ENCODE measurements around the gene KSR1.
A peak's percentile ranks its signal among the peaks of the same experiment; 100 is the strongest.

KSR1 gene

DNA sequence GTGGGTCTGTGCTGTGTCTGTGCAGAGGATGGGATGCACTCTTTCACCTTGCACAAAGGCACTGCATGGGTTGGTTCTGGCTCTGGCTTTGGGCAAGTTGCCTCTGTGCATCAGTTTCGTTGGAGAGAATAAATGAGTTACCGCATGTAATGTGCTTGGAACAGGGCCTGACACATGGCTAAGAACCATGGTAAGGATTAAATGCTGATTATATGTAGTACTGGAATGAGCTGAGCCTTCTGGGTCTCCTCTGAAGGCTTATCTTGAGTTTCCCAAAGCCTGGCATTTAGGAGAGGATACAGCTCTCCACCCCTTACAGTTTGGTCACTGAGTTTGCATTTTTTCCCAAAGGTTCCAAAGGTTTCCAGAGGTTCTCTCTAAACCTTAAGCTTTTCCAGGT is 69.1 kb downstream of the KSR1 start:
- in situ Hi-C loops (cut with HindIII; ENCODE audit: low pct_unique_long_range_greater_than_20kb, low sequenced_read_pairs) = no loop called here
- DNase-seq (ENCODE audit: low read depth in 1 of 2, low spot score in 1 of 2) = no peak

GRCh38 chr17:27525836-27526603 is 69.8 kb downstream of the KSR1 start:
- no peak for DNase-seq (ENCODE audit: low read depth in 1 of 2, low spot score in 1 of 2)
- TF ChIP-seq JUND (IDR thresholded peaks at IDR 0.05; ENCODE audit: low read depth) = no peak
- in situ Hi-C loops (cut with HindIII; ENCODE audit: low pct_unique_long_range_greater_than_20kb, low sequenced_read_pairs) = no loop called here

More for the DNA sequence above, 69.1 kb downstream of the KSR1 start:
- no peak for TF ChIP-seq JUND (IDR thresholded peaks at IDR 0.05; ENCODE audit: low read depth)

DNA sequence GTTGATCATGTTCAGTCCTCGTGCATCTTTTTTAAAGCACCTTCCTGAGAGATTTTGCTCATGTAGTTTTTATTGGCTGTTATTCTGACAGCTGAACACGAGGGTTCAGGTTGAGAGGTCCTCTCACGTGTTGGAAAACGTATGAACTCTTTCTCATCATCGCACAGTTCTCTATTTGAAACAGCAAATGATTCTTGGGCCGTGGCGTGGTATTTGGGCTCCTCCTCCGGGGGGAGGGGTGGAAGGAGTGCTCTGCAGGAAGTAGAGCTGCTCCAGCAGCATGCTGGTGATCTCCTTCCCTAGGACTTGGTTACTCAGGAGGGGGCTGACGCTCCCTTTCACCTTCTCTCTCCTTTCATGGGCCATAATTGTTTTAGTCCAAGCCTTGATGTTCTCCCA is 70.4 kb downstream of the KSR1 start:
- peak; percentile 37 to 56 for DNase-seq (ENCODE audit: low read depth in 1 of 2, low spot score in 1 of 2)
- TF ChIP-seq JUND (IDR thresholded peaks at IDR 0.05; ENCODE audit: low read depth) = no peak
- in situ Hi-C loops (cut with HindIII; ENCODE audit: low pct_unique_long_range_greater_than_20kb, low sequenced_read_pairs) = no loop called here

GRCh38 chr17:27529230-27529796 is 73.1 kb downstream of the KSR1 start:
- DNase-seq (ENCODE audit: low read depth in 1 of 2, low spot score in 1 of 2) = peak in 1 of 2 experiments; percentile 30
- TF ChIP-seq JUND (IDR thresholded peaks at IDR 0.05; ENCODE audit: low read depth) = no peak

DNA sequence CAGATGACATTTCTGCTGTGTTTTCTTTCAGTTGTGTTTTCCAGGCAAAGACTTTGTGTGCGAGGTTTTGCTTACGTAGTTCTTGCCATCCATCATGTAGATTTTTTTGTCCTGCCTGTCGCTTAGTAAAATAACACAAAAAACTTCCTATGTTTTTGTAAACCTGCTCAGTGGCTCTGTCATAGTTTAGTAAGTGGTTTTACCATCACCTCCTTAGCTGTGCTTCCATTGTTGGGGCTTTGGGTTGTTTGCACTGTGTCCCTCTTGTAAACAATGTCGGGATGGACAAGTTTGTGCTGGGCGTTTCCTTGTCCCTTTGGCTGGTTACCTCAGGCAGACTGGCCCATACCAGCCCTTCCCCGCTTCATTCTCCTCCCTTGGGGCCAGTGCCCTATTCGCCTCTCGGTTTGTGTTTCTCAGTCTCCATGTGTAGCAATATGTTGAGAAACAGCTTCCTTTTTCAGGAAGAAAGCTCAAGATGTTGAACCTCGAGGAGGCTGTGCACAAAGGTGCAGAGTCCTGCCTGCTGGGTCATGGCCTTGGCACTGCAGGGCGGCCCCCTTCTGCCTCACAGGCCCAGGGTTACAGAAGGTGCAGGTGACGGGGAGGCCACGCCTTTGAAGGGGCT is 74.6 kb downstream of the KSR1 start:
- in situ Hi-C loops (cut with HindIII; ENCODE audit: low pct_unique_long_range_greater_than_20kb, low sequenced_read_pairs) = no loop called here
- peak in 1 of 2 experiments; percentile 72 for DNase-seq (ENCODE audit: low read depth in 1 of 2, low spot score in 1 of 2)
- TF ChIP-seq JUND (IDR thresholded peaks at IDR 0.05; ENCODE audit: low read depth) = no peak

More at GRCh38 chr17:27529230-27529796, 73.1 kb downstream of the KSR1 start:
- in situ Hi-C loops (cut with HindIII; ENCODE audit: low pct_unique_long_range_greater_than_20kb, low sequenced_read_pairs) = no loop called here

DNA sequence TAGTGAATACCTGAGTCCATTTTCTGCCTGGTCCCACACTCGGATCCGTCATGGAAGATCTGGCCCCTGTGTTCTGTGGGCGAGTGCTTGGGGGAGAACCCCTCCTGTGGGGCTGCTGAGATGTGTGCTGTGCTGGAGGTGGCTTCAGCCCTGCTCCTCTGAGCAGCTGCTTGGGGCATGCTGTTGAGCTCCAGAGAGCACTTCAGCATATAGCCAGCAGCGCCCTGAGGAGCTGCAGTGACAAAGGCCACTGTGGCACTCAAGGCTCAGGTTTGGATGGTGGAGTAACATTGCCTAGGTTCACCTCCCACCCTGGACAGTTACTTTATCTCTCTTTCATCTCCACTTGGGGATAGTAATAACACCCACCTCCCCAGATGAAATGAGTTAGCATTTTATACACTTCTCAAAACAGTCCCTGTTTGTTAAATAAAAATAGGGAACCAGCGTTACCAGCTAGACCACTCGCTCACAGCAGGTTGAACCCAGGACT is 75.3 kb downstream of the KSR1 start:
- no peak for TF ChIP-seq JUND (IDR thresholded peaks at IDR 0.05; ENCODE audit: low read depth)
- no peak for DNase-seq (ENCODE audit: low read depth in 1 of 2, low spot score in 1 of 2)
- in situ Hi-C loops (cut with HindIII; ENCODE audit: low pct_unique_long_range_greater_than_20kb, low sequenced_read_pairs) = no loop called here

- no peak for TF ChIP-seq JUND (IDR thresholded peaks at IDR 0.05; ENCODE audit: low read depth)
- in situ Hi-C loops (cut with HindIII; ENCODE audit: low pct_unique_long_range_greater_than_20kb, low sequenced_read_pairs) = no loop called here
- no peak for DNase-seq (ENCODE audit: low read depth in 1 of 2, low spot score in 1 of 2)
Observed at GRCh38 chr17:27532269-27533263, 76.3 kb downstream of the KSR1 start.

GRCh38 chr17:27533874-27534815 is 77.9 kb downstream of the KSR1 start:
- in situ Hi-C loops (cut with HindIII; ENCODE audit: low pct_unique_long_range_greater_than_20kb, low sequenced_read_pairs) = no loop called here
- DNase-seq (ENCODE audit: low read depth in 1 of 2, low spot score in 1 of 2) = no peak
- no peak for TF ChIP-seq JUND (IDR thresholded peaks at IDR 0.05; ENCODE audit: low read depth)

- DNase-seq (ENCODE audit: low read depth in 1 of 2, low spot score in 1 of 2) = no peak
- in situ Hi-C loops (cut with HindIII; ENCODE audit: low pct_unique_long_range_greater_than_20kb, low sequenced_read_pairs) = no loop called here
- TF ChIP-seq JUND (IDR thresholded peaks at IDR 0.05; ENCODE audit: low read depth) = no peak
Observed at GRCh38 chr17:27535178-27535928, 79.1 kb downstream of the KSR1 start.

DNA sequence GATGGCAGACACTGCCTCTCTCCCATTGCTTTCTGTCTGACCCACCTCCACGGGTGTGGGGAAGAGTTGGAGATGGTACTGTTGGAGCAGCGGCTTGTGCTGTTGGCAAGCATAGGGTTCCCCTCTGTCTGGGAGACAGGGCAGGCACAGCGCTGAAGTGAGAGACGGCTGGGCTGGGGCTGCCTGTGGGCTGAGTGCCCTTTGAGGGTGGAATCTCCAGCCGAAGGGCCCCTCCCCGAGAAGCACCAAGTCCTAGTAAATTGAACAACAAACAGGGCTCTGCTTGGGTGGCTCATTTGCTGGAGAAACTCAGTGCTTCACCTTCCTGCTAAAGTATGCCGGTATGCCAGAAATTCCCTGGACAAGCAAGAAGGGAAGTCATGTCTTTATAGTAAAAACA is 79.7 kb downstream of the KSR1 start:
- no peak for TF ChIP-seq JUND (IDR thresholded peaks at IDR 0.05; ENCODE audit: low read depth)
- DNase-seq (ENCODE audit: low read depth in 1 of 2, low spot score in 1 of 2) = no peak
- in situ Hi-C loops (cut with HindIII; ENCODE audit: low pct_unique_long_range_greater_than_20kb, low sequenced_read_pairs) = no loop called here

All from T47D (cell line).